Caco-2 (cell line): Measurements from ENCODE around the gene KHDC3L. TPM values are rescaled to one million over a fixed set of nuclear protein-coding genes. Genes with fewer than 3 reads are reported as not detected.
"Not testable (repeated sequence)": the region's sequence is repeated elsewhere in the genome, so short reads cannot be mapped to it uniquely, and the experiment has no call there.

Source experiments
- BruUV-seq: library from RNA; stranded (reverse); fragments of 400-500 nt; replicated peaks from 2 replicates; lab custom pipeline; 2021; lab: Mats Ljungman, UMichigan
- CTCF ChIA-PET: fragments of 300-600 bp; sonication (Branson Sonifier 250); formaldehyde crosslinking; loops from one replicate; lab custom pipeline; 2022; ENCODE audit warnings: antibody characterized with exemption; lab: Charles Lee
- POLR2A ChIA-PET: fragments of 300-600 bp; sonication (Branson Sonifier 250); formaldehyde crosslinking; loops from one replicate; lab custom pipeline; 2022; ENCODE audit warnings: antibody characterized with exemption; lab: Charles Lee
- DNase-seq, 2 experiments: peaks; one replicate each; pipeline versions ENCODE4 v3.0.0 to v3.0.0-alpha.2; 2020 to 2022
- H3K27me3 ChIP-seq: replicated peaks from 2 replicates; pipeline ENCODE4 v1.6.0; 2011; ENCODE audit warnings: low read length; ENCODE audit not compliant: control insufficient read depth, insufficient read depth
- H3K36me3 ChIP-seq: 2 replicates; pipeline ENCODE4 v1.5.1; 2011; ENCODE audit warnings: low read length; ENCODE audit not compliant: control insufficient read depth, insufficient read depth
- H3K4me1 ChIP-seq: fragments of 250-450 bp; sonication (Bioruptor Pico); 2 replicates; pipeline ENCODE4 v1.5.1; 2020; ENCODE audit warnings: mild to moderate bottlenecking
- H3K4me3 ChIP-seq: 2 replicates; pipeline ENCODE4 v1.5.1; 2011; ENCODE audit warnings: low read depth, mild to moderate bottlenecking, control low read depth, low read length
- H3K9me3 ChIP-seq: fragments of 250-450 bp; sonication (Bioruptor Pico); 2 replicates; pipeline ENCODE4 v1.5.1; 2020; ENCODE audit warnings: mild to moderate bottlenecking, moderate library complexity
- H3K27ac Mint-ChIP-seq: one replicate; pipeline ENCODE4 v1.8.0; 2022; ENCODE audit warnings: mixed read lengths; ENCODE audit not compliant: unreplicated experiment
- H3K27me3 Mint-ChIP-seq: one replicate; pipeline ENCODE4 v1.8.0; 2022; ENCODE audit warnings: mixed read lengths; ENCODE audit not compliant: insufficient read depth, unreplicated experiment
- H3K36me3 Mint-ChIP-seq: one replicate; pipeline ENCODE4 v1.8.0; 2022; ENCODE audit warnings: mild to moderate bottlenecking, mixed read lengths; ENCODE audit not compliant: insufficient read depth, unreplicated experiment
- H3K4me1 Mint-ChIP-seq: one replicate; pipeline ENCODE4 v1.8.0; 2022; ENCODE audit warnings: low read depth, mixed read lengths; ENCODE audit not compliant: unreplicated experiment
- H3K4me3 Mint-ChIP-seq: one replicate; pipeline ENCODE4 v1.8.0; 2022; ENCODE audit warnings: mild to moderate bottlenecking, moderate library complexity, mixed read lengths; ENCODE audit not compliant: unreplicated experiment
- H3K9me3 Mint-ChIP-seq: one replicate; pipeline ENCODE4 v1.8.0; 2022; ENCODE audit warnings: mixed read lengths; ENCODE audit not compliant: unreplicated experiment
- CTCF ChIP-seq, 2 experiments: fragments of 200-600 bp in 1 of 2; IDR thresholded peaks; 1 replicate in 1 of 2; 2 replicates in 1 of 2; pipeline versions ENCODE4 v1.5.1 to v1.8.0; 2011 to 2022; ENCODE audit warnings: antibody characterized with exemption in 1 of 2, control low read depth in 1 of 2, inconsistent platforms in 1 of 2, low read depth in 1 of 2, low read length in 1 of 2, mild to moderate bottlenecking in 1 of 2, moderate library complexity in 1 of 2; ENCODE audit not compliant: insufficient read depth in 1 of 2, severe bottlenecking in 1 of 2, unreplicated experiment in 1 of 2
- intact Hi-C: fragments of 100-400 bp; cut with micrococcal nuclease; formaldehyde crosslinking; loops from one replicate; pipeline ENCODE4 v1.10.0; 2022; ENCODE audit not compliant: unreplicated experiment
- total RNA-seq: library from RNA; stranded (reverse); gene quantifications from 2 replicates; pipeline ENCODE4 v1.2.3, GENCODE V29; 2022

Gene KHDC3L
- total RNA-seq, 1 experiment from 2014 or later = not detected

- no peak for TF ChIP-seq CTCF (IDR thresholded peaks at IDR 0.05; ENCODE audit: insufficient read depth in 1 of 2, low read depth in 1 of 2, low read length in 1 of 2, severe bottlenecking in 1 of 2, unreplicated experiment in 1 of 2)
- H3K4me3 Mint-ChIP-seq = no peak overlapping the region
- DNase-seq = no peak
- no peaks in the 10 kb centered on the region for H3K36me3 Mint-ChIP-seq
- H3K9me3 Mint-ChIP-seq = no peaks in the 10 kb centered on the region
- Histone ChIP-seq H3K4me1 (no peaks in the 10 kb centered on the region), H3K9me3 (no peaks in the 10 kb centered on the region), H3K4me3 (no peak overlapping the region; the same call in 1 of the 2 replicates), H3K36me3 (no peaks in the 10 kb centered on the region), H3K27me3 (no peaks in the 10 kb centered on the region)
- CTCF ChIA-PET = no interaction called here
- no TSS peak for BruUV-seq
- POLR2A ChIA-PET = interaction anchor here (1.9 kb wide), 1 partner anchor 81 kb away, joined by 7 read pairs; no protein-coding TSS in a partner anchor
- H3K27me3 Mint-ChIP-seq = no peaks in the 10 kb centered on the region
- intact Hi-C loops = loop anchor here (2.0 to 5.0 kb wide), 2 partner anchors 48 to 63 kb away; no protein-coding TSS in a partner anchor
- no peaks in the 10 kb centered on the region for H3K4me1 Mint-ChIP-seq
- no peak overlapping the region for H3K27ac Mint-ChIP-seq
Measured at GRCh38 chr6:73389854-73390253, 27.4 kb downstream of the KHDC3L start.

DNA sequence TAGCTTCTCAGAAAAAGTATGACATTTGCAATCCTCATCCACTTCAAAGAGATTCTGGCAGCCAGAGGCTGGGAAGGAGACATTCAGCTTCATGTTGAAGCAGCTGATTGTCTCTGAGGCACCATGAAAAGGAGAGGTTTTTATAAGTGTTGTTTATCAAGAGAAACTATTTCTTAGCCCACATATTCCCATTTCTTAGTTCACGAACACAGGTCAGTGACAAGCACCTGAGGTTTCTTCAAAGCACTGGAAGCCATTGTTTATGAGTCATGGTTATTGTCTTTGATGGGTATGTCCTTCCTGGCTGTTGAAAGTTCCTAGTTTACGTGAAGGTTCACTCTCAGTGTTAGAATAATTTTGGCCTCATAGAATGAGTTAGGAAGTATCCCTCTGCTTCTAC lies 29.2 kb downstream of the KHDC3L start:
- no peaks in the 10 kb centered on the region for H3K27me3 Mint-ChIP-seq
- H3K4me1 ChIP-seq = no peaks in the 10 kb centered on the region
- DNase-seq = no peak
- H3K9me3 Mint-ChIP-seq = no peaks in the 10 kb centered on the region
- no peaks in the 10 kb centered on the region for H3K27me3 ChIP-seq
- no peaks in the 10 kb centered on the region for H3K36me3 ChIP-seq
- H3K9me3 ChIP-seq = no peaks in the 10 kb centered on the region
- no peak overlapping the region for H3K4me3 ChIP-seq
- ChIA-PET CTCF (no interaction called here), POLR2A (no interaction called here)
- intact Hi-C loops = no loop called here
- H3K27ac Mint-ChIP-seq = no peak overlapping the region
- TF ChIP-seq CTCF (IDR thresholded peaks at IDR 0.05; ENCODE audit: insufficient read depth in 1 of 2, low read depth in 1 of 2, low read length in 1 of 2, severe bottlenecking in 1 of 2, unreplicated experiment in 1 of 2) = no peak
- H3K4me1 Mint-ChIP-seq = no peaks in the 10 kb centered on the region
- no peaks in the 10 kb centered on the region for H3K36me3 Mint-ChIP-seq
- H3K4me3 Mint-ChIP-seq = no peak overlapping the region
- BruUV-seq = no TSS peak

DNA sequence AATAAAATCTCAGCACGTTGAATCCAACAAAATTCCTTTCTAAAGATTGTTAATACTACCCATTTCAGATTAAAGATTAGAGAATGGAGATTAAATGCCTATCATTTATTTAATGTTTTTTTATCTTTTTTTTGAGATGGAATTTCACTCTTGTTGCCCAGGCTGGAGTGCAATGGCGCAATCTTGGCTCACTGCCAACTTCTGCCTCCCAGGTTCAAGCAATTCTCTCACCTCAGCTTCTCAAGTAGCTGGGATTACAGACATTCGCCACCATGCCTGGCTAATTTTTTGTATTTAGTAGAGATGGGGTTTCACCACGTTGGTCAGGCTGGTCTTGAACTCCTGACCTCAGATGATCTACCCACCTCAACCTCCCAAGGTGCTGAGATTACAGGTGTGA lies 29.7 kb downstream of the KHDC3L start:
- H3K36me3 ChIP-seq, H3K9me3 Mint-ChIP-seq, intact Hi-C loops, H3K9me3 ChIP-seq, H3K27me3 ChIP-seq, DNase-seq, POLR2A ChIA-PET, CTCF ChIA-PET, H3K4me3 Mint-ChIP-seq, H3K27me3 Mint-ChIP-seq, H3K4me1 Mint-ChIP-seq, H3K36me3 Mint-ChIP-seq, BruUV-seq, H3K4me3 ChIP-seq, H3K4me1 ChIP-seq, H3K27ac Mint-ChIP-seq: not testable (repeated sequence)

- H3K36me3 Mint-ChIP-seq = no peaks in the 10 kb centered on the region
- no TSS peak for BruUV-seq
- no peaks in the 10 kb centered on the region for H3K9me3 ChIP-seq
- H3K4me1 Mint-ChIP-seq = no peaks in the 10 kb centered on the region
- no peaks in the 10 kb centered on the region for H3K36me3 ChIP-seq
- ChIA-PET CTCF (interaction anchor here (0.9 kb wide), 1 partner anchor 108 kb away, joined by 4 read pairs; no protein-coding TSS in a partner anchor), POLR2A (no interaction called here)
- no peak for DNase-seq
- no peak overlapping the region for H3K4me3 Mint-ChIP-seq
- intact Hi-C loops = no loop called here
- no peak overlapping the region for H3K4me3 ChIP-seq
- H3K27me3 Mint-ChIP-seq = no peaks in the 10 kb centered on the region
- H3K4me1 ChIP-seq = no peaks in the 10 kb centered on the region
- H3K9me3 Mint-ChIP-seq = no peaks in the 10 kb centered on the region
- no peak overlapping the region for H3K27ac Mint-ChIP-seq
- TF ChIP-seq CTCF (IDR thresholded peaks at IDR 0.05; ENCODE audit: insufficient read depth in 1 of 2, low read depth in 1 of 2, low read length in 1 of 2, severe bottlenecking in 1 of 2, unreplicated experiment in 1 of 2) = no peak
- H3K27me3 ChIP-seq = no peaks in the 10 kb centered on the region
Measured at GRCh38 chr6:73393278-73393677, 30.8 kb downstream of the KHDC3L start.
